Fibroblast of skin of right quadriceps (primary cell): ENCODE results near the gene PSG6.
"Not testable (repeated sequence)": the region's sequence is repeated elsewhere in the genome, so short reads cannot be mapped to it uniquely, and the experiment has no call there.

ENCODE experiments used
- DNase-seq: peaks from one replicate; pipeline ENCODE4 v3.0.0-alpha.2; 2013

PSG6 gene

DNA sequence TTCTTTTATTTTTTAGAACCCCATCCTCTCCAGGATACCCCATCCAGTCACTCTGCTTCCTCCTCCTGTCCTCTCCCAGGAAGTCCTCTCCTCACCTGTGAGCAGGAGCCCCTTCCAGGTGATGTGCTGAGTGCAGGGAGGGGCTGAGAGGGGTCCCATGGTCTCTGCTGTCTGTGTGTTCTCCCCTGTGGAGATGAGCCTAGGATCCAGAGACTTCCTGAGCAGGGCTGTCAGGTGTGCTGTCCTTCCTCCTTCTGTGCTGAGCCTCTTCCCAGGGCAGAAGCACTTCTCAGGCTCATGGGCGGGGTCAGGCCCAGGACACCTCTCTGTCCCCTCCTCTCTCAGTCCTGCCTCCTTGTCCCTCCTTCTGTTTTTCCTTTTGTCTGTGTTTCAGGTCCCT is at the start of gene PSG6:
Gene PSG6 (minus strand): TSS at position 261 of the 400 bp plus-strand sequence. CDS start 102 bp downstream, at position 159.
- not testable (repeated sequence) for DNase-seq

GRCh38 chr19:42965176-42965575 is 47.5 kb upstream of the PSG6 start:
- peak; percentile 53 for DNase-seq

DNA sequence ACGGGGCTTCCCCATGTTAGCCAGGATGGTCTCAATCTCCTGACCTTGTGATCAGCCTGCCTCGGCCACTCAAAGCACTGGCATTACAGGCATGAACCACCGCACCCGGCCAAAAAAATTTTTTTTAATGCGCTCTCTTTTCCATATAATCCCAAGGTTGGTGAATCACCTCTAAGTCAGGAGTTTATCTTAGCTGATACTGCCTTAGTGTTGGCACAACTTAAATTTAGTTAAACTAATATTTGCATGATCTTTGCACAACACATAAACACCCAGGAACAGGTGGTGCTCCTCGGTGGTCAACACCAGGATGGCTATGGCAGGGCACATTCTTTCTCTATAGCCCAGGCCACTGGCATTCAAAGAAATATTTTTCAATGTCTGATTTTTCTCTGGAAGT is 43.4 kb upstream of the PSG6 start:
- no peak for DNase-seq

- DNase-seq, result not testable (repeated sequence)
Observed at GRCh38 chr19:42952126-42952525, 34.4 kb upstream of the PSG6 start.

DNA sequence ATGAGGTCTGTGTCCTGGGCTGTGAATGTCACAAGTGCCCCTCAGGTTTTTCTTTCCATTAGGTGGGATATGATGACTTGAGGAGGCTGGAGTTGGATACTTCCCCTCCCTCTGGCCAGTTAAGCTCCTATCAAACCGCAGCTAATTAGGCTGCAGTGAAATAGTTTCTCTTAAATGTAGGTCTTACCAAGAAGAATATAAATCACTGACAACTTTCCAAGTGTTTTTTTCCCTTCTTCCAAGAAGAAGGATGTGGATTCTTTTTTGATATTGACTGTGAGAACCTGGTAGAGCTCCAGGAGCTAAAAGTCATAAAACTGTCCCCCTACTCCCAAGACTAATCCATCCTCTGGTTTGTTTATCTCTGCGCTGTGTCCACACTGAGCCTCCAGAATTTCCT is 33.8 kb upstream of the PSG6 start:
- not testable (repeated sequence) for DNase-seq

GRCh38 chr19:42942187-42942789 is 24.6 kb upstream of the PSG6 start:
- DNase-seq, result no peak

- DNase-seq, result not testable (repeated sequence)
Observed at GRCh38 chr19:42937107-42937506, 19.4 kb upstream of the PSG6 start, which contains the start of gene PSG7. PSG7 (minus strand) TSS chr19:42937207; CDS start chr19:42937076, 131 bp downstream.

DNA sequence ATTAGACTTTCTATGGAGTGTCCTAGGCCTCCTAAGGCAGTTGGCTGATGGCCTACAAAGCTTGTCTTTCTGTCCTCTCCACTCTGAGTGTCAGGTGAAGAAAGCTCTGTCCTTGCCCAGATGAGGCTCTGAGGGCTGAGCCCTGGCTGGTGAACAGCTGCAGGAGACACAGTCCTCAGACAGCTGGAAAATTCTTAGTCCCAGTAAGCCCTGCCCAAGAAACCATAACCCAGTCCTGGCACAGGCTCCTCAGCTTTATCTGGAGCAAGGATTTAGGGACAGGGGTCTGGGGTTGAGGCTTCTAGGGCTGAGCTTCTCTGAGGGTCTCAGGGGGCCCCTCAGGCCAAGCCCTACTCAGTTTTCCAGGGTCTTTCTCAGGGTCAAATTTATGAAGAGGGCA is 17.0 kb upstream of the PSG6 start:
- DNase-seq, result not testable (repeated sequence)

DNA sequence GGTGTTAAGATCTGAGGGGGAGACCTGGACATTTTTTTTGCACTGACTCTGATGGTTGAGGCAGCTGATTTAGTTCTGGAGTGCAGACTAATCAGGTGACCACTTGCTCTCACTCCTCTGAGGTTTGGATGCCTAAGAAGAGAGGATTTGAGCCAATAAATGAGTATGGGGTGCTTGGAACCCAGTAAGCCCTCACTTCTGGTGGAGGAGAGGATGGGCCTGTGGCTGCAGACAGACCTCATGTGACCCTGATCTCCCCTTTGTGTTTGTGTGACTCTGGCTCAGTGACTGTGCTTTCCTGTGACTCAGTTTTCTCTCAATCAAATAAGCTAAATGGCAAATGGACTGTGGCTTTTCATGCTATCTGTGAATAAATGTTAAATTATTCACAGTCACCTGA is 16.5 kb upstream of the PSG6 start:
- not testable (repeated sequence) for DNase-seq

DNA sequence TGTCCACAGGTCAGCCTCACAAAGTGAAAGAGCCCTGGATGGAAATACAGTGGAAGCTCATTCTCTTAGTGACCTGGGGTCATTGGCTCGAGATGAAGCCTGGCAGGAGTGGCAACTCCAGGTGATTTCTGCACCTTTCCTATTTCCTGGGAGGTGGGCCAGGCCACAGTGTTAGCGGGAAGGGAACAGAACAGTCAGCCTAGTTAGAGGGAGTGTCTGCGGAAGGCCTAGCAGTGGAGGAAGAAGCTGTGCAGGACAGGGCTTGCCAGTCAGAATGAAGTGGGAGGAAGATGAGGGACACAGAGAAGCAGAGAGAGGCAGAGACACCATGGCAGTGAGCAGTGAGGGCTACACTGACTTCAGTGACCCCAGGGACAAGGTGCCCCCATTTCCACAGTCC is 15.7 kb upstream of the PSG6 start:
- not testable (repeated sequence) for DNase-seq

DNA sequence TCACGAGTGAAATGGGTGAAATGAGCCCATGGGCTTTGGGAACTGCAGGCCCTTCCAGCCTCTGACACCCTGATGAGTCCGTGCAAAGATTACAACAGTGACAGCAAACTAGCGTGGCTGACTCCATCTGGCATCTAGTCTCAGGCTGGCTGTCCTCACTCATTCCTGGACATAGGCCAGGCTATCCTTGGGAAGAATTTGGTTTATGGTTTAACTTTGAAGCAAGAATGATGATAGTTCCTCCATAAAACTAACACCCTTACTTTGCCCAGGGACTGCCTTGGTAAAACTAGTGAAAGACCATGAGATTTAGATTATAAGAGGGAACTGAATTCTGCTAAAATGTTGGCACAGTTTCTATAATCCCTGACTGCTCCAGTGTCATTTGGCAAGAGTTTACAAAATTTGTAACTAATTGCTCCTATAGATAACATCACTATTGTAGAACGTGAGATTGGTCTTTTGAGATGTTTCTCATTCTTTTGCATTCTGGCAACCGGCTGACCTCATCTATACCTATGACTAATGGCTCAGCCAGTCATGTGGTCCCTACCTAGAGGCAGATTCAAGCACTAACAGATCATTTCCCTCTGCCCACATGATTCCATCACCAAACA is 14.9 kb upstream of the PSG6 start:
- peak; percentile 90 for DNase-seq

DNA sequence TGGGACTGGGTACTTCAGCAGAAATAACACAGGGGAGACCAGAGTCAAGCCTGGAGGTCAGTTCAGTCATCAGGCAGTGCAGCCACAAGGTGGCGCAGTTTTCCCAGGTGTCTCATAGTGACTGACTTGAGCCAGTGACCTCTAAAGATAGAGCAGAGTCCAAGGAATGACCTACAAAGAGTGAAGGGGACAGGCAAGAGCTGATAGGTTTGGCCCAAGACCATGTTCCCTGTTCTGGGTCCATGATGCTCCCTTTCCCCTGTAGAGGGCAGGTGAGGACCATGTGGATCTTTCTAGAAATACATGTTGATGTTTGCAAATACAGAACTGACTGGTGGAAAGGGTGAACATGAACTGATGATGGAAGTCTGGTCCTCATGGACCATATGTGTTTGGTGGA is 12.5 kb upstream of the PSG6 start:
- DNase-seq, result peak; percentile 31

DNA sequence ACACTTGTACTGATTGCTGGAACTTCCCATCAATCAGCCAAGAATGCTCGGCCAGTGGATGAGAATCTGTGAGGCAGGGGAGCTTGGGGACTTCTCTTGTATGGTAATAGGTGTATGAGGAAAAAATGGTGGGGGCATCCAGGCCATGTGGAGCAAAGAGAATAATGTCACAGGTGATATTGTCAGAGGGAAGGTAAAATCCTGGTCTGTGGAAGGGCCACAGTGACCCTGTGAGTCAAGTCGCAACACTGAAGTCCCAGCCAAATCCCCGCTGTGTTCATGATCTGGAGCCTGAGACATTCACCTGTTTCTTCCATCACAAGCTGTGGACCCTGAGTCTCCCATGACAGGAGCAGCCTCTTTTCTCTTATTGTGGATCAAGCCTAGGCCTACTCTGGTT is 11.2 kb upstream of the PSG6 start:
- DNase-seq, result no peak

- no peak for DNase-seq
Observed at GRCh38 chr19:42926781-42927180, 9.1 kb upstream of the PSG6 start.

GRCh38 chr19:42923106-42923505 is 5.4 kb upstream of the PSG6 start:
- peak; percentile 34 for DNase-seq

GRCh38 chr19:42920971-42921370 is 3.3 kb upstream of the PSG6 start:
- DNase-seq, result not testable (repeated sequence)

GRCh38 chr19:42919757-42920079 is 2.0 kb upstream of the PSG6 start:
- no peak for DNase-seq

- not testable (repeated sequence) for DNase-seq
Observed at GRCh38 chr19:42919070-42919756, 1.5 kb upstream of the PSG6 start.

DNA sequence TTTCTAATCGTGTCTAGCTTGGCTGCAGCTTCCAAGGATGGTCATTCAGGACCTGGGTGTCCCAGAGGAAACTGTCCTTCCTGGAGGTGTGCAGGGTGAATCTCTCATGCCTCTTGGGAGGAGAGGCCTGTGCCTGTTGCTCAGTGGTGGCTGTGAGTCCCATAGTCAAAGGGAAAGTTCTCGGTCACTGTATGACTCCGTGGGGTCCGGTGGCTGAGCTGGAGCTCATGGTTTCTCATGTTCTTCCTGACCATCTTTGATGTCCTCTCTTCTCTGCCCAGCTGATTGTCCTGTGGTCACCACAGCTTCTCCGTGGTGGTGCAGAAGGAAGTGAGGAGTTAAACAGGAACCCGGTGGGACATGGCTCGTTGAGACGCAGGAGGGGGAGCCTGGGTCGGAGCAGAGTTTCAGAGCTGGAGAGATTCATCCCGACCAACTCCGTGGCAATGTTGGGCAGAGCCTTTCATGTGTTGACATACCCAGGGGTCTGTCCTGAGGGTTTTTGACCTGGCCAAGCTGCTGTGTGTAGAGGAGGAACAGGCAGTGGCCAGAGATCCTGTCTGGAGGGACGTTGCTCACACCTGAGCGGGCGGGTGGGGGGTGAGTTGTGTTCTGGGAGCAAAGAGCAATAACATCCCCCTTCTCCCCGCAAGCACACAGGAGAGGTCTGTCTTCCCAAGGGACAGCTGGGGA is 829 bp upstream of the PSG6 start:
- DNase-seq, result not testable (repeated sequence)

DNA sequence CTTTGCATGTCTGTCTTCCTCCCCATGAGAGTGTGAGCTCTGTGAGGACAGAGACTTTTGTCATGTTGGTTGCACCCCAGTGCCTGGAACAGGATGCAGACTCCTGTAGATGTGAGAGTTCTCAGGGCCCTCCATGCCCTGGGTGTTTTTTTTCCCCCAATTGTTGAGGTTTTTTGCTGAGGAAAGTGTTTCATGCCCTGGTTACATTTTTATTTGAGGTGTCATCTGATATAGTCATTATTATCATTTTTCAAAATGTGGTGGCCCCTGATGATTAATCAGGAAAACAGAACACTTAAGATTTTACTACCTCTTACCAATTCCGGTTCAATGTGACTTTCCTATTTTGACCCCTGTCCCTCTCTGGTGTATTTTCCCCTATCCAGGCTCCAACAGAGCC is 763 bp downstream of the PSG6 start:
- not testable (repeated sequence) for DNase-seq

DNA sequence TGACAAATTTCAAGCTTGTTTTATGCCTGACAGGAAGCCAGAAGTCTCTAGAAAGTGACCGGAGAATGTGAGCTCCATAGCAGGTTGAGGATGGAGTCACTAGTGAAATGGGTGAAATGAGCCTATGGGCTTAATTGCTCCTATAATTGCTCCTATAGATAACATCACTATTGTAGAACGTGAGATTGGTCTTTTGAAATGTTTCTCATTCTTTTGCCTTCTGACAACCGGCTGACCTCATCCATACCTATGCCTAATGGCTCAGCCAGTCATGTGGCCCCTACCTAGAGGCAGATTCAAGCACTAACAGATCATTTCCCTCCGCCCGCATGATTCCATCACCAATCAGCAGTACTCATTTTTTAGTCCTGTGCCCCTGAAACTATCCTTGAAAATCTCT is 4.2 kb downstream of the PSG6 start:
- DNase-seq, result not testable (repeated sequence)

- not testable (repeated sequence) for DNase-seq
Observed at GRCh38 chr19:42912941-42913340, 4.8 kb downstream of the PSG6 start.

- not testable (repeated sequence) for DNase-seq
Observed at GRCh38 chr19:42911731-42912130, 6.0 kb downstream of the PSG6 start.

GRCh38 chr19:42906162-42906561 is 11.5 kb downstream of the PSG6 start:
- DNase-seq, result not testable (repeated sequence)
